GM06990 (cell line): ENCODE measurements around the gene ASIC2.

Experiments used
- DNase-seq: peaks from one replicate; pipeline ENCODE4 v3.0.0-alpha.2; 2011; ENCODE audit not compliant: insufficient read length; ENCODE audit errors: extremely low read depth
- H3K27me3 ChIP-seq: replicated peaks from 2 replicates; pipeline ENCODE4 v1.6.0; 2011; ENCODE audit warnings: low read length; ENCODE audit not compliant: control insufficient read depth, insufficient read depth
- H3K36me3 ChIP-seq: 2 replicates; pipeline ENCODE4 v1.5.1; 2011; ENCODE audit warnings: low read length; ENCODE audit not compliant: control insufficient read depth, insufficient read depth
- H3K4me3 ChIP-seq: replicated peaks from 2 replicates; pipeline ENCODE4 v1.5.1; 2011; ENCODE audit warnings: low read depth, mild to moderate bottlenecking, control low read depth, low read length
- TF ChIP-seq, protein P1 (sequence below): IDR thresholded peaks from 2 replicates; pipeline ENCODE4 v1.5.1; 2011; ENCODE audit warnings: low read length, control low read depth, mild to moderate bottlenecking, inconsistent platforms; ENCODE audit not compliant: insufficient read depth, poor library complexity, severe bottlenecking

The ASIC2 gene

DNA sequence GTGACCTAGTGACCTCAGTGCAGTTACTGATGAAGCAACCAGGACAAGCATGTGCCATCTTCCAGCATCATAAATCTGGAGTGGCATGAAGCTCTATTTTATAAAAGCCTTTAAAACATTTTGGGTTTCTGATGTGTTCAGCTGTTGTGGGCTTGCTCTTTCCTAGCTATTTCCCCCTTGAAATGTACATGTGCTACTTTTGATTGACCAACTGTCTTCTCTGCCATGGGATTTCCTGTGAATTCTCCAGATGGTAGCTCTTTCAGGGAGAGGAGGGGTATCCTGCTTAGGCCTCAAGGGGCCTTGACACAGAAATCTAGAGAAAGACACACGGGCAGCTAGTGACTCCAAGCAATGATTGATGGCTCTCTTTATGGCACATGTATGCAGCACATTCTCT lies 1.9 kb upstream of the ASIC2 start:
- no peaks in the 10 kb centered on the region; the same call in none of the 2 replicates for H3K27me3 ChIP-seq
- DNase-seq, result no peak
- H3K36me3 ChIP-seq, result no peaks in the 10 kb centered on the region
- TF ChIP-seq, protein P1, sequence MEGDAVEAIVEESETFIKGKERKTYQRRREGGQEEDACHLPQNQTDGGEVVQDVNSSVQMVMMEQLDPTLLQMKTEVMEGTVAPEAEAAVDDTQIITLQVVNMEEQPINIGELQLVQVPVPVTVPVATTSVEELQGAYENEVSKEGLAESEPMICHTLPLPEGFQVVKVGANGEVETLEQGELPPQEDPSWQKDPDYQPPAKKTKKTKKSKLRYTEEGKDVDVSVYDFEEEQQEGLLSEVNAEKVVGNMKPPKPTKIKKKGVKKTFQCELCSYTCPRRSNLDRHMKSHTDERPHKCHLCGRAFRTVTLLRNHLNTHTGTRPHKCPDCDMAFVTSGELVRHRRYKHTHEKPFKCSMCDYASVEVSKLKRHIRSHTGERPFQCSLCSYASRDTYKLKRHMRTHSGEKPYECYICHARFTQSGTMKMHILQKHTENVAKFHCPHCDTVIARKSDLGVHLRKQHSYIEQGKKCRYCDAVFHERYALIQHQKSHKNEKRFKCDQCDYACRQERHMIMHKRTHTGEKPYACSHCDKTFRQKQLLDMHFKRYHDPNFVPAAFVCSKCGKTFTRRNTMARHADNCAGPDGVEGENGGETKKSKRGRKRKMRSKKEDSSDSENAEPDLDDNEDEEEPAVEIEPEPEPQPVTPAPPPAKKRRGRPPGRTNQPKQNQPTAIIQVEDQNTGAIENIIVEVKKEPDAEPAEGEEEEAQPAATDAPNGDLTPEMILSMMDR, result no peak
- no peak overlapping the region for H3K4me3 ChIP-seq

DNA sequence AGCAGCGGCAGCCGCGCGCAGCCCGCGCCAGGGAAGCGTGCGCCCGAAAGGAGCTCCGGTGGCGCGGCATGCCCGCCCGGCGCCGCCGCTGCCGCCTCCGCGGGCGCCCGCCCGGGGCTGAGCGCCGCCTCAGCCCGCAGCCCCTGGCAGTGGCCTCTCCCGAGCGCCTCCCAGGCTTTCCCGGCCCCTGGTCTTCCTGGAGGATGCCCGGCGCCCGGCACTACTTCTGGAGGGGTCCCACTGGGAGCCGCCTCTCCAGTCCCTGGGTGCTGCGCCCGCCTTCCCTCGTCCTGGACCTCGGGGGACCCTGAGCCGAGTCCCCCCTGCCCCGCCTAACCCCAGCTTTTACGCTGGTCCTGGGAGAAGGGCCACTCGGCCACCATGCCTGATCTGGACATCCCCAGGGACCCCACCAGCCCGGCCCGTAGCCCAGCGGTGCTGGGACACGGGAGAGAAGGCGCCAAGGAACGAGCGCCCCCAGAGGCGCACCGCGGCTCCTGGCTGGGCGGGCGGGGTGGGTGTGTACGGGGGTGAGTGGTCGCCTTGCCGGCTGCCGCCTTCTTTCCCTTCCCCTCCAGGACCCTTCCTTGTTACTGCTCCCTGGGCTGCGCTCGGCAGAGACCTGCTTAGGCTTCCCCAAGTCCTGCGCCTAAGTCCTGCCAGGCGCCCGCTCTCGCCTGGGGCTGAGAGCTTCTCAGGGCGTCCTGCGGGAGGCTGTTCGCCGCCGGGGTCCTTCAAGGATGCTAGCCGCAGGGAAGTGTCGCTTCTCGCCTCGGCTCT lies 704 bp downstream of the ASIC2 start:
- DNase-seq, result peak; percentile 18
- Histone ChIP-seq H3K4me3 (no peak overlapping the region), H3K27me3 (peaks cover 3% of the 10 kb centered on the region), H3K36me3 (no peaks in the 10 kb centered on the region)
- TF ChIP-seq, protein P1, result peak; percentile 32

DNA sequence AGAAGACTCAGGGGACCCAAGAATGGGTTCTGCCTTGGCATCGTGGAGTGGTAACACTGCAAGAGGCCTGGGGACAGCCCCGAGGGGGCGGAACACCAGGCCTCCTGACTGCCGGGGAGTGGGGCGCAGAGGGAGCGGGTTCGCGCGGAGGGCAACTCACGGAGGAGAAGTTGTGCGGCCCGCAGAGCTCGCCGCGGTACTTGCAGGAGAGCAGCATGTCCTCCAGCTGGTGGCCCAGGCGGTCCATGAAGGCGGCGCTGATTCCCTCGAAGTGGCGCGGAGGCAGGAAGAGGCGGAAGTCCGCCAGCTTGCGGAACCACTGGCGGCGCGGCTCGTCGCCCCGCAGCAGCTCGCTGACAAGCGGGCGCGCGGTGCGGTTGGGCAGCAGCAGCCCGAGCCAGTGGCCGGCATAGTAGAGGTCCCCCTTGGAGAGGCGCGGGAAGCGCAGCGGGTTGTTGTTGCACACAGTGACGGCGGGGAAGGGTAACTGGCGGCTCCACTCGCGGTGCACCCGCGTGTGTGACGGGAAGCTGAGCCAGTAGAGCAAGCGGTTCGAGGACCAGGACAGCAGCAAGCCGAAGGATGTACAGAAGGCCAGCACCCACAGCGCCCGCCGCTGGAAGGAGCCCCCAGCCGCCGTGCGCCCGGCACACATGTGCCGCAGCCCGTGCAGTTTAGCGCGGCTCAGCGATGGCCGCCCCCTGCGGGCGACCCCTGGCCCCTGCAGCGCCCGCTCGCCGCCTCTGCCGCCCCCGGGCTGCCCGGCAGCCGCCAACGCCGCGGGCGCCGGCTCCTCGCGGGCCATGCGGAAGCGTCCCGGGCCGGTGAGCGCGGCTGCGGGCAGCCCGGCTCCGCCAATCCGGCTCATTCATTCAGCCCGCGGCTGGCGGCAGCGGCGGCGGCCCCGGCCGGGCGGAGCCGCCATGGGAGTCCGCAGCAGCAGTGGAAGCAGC lies 1.6 kb downstream of the ASIC2 start:
- TF ChIP-seq, protein P1, result no peak
- DNase-seq, result peak; percentile 27
- Histone ChIP-seq H3K4me3 (no peak overlapping the region), H3K36me3 (no peaks in the 10 kb centered on the region), H3K27me3 (peaks cover 3% of the 10 kb centered on the region)

DNA sequence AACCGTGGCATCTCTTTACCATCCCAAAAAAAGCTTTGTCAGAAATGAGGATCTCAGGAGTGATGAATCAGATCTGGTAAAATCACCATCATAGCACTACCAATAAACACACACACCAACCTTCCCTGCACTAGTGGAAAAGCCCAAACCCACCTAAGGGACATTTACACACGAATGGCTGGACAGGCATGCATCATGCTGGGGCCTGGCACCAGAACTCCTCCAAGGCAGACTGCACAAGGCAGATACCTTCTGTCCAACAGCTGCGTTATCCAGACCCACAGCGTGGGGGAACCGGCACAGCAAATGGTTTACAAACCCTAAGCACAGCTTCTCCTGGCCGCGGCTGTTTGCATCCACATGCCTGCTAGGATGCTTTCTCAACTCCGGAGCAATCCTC lies 2.8 kb downstream of the ASIC2 start:
- H3K4me3 ChIP-seq, result no peak overlapping the region
- TF ChIP-seq, protein P1, result no peak
- no peaks in the 10 kb centered on the region for H3K36me3 ChIP-seq
- DNase-seq, result no peak
- peaks cover 3% of the 10 kb centered on the region for H3K27me3 ChIP-seq

DNA sequence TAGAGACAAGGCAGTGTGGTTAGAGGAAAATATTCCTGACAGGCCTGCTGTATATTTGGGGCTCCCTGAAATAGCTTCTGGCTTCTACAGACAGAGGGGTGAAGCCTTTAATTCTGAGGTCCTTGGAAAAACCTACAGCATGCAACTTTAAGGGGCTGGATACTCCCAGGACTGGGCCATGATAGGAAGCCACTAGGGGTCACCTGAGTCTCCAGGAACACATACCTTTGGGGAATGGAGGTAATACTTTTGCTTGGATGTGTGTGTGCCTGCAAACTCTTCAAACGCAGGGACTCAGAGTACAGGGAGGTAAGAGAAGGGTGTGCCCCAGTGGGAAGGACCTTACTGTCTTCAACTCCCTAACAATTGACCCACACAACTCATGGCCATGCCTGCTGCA lies 4.1 kb downstream of the ASIC2 start:
- H3K36me3 ChIP-seq, result no peaks in the 10 kb centered on the region
- no peak for DNase-seq
- peaks cover 3% of the 10 kb centered on the region for H3K27me3 ChIP-seq
- H3K4me3 ChIP-seq, result no peak overlapping the region
- TF ChIP-seq, protein P1, result no peak
